Measurements from ENCODE around the gene IL27RA.
"Not testable (repeated sequence)": the region's sequence is repeated elsewhere in the genome, so short reads cannot be mapped to it uniquely, and the experiment has no call there.

The IL27RA gene

DNA sequence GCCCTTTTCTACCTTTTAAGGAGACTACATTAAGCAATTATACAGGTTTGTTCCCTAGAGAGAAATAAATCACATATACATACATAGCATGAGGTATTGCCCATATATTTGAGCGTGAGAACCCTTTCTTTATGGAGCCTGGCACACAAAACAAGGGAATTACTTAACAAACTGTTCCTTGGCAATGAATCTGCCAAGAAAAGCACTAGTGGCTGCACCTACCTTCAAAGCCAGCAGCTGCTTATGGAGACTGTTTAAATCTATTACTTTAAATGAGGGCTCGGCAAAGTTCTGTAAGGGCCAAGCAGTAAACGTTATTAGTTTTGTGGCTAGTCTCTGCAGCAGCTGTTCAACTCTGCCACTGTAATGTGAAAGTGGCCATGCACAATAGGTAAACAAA, 32.5 kb upstream of the IL27RA start:
- DNase-seq (ENCODE audit: low read depth), result no peak

DNA sequence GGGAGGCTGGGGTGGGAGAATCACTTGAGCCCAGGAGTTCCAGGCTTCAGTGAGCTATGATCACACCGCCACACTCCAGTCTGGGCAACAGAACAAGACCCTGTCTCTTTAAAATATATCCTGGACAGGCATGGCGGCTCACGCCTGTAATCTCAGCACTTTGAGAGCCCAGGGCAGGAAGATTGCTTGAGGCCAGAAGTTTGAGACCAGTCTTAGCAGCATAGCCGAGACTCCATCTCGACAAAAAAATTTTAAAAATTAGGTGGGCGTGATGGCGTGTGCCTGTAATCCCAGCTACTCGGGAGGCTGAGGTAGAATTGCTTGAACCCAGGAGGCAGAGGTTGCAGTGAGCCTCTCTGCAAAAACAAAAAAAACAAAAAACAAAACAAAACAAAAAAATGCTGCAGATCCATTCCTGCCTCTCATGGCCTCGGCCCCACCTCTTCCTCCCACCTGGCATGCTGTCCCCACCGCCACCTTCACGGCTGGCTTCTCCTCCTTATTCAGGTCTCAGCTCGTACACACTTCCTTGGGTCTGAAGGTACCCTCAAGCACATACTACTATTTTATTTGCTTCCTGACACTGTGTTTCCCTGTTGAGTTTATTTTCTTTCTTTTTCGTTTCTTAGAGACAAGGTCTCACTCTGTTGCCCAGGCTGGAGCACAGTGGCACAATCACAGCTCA, 30.7 kb upstream of the IL27RA start:
- no peak for DNase-seq (ENCODE audit: low read depth)

DNA sequence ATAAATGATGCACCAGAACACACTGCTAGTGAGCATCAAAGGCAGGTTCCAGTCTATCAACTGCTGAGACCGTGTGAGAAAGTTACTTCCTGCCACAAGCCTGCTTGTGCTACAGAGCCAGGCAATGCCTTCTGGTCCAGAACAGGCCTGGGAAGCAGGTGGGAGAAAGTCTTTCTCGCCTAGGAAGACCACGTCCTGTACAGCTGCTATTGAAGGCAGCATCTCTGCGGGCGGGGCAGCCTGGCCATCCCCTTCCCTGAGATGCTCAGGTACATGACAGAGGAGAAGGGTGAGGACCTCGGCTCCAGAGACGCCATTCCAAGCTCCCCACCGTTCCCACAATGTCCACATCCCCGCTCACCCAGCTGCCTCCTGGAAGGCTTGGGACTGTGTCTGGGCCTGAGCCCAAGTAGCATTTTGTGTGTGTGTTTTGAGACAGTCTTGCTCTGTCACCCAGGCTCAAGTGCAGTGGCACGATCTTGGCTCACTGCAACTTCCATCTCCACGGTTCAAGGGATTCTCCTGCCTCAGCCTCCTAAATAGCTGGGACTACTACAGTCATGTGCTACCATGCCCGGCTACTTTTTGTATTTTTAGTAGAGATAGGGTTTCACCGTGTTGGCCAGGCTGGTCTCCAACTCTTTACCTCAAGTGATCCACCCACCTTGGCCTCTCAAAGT, 28.9 kb upstream of the IL27RA start:
- DNase-seq (ENCODE audit: low read depth), result no peak

DNA sequence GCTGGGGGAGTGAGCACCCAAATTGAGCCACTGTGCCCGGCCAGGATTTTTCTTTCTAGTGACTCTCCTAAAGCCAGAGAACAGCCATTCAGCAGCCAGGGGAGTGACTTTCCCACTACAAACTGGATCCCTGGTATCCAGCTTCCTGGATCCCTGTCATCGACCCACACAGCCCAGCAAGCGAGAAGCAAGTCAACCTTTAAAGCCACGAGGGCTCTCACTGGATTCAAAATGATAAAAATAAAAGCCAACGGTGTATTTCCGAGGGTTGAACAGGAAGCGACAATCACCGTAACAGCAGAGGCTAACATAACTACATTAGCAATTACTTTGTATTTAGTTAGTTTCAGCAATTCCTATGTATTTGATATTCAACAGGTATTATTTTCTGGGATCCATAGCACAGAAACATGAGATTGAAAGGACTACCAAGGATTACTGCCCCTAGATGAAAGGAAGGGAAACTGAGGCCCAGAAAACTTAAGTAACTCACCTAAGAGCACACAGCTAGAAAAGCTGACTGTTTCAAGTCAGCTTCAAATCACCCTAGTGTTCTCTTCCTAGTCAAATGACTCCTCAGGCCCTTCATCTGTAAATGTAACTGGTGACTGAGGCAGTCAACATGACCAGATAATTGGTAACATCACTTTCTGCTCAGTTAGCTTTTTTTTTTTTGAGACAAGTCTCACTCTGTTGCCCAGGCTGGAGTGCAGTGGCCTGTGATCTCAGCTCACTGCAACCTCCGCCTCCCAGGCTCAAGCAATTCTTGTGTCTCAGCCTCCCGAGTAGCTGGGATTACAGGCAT, 28.1 kb upstream of the IL27RA start:
- DNase-seq (ENCODE audit: low read depth), result no peak

DNA sequence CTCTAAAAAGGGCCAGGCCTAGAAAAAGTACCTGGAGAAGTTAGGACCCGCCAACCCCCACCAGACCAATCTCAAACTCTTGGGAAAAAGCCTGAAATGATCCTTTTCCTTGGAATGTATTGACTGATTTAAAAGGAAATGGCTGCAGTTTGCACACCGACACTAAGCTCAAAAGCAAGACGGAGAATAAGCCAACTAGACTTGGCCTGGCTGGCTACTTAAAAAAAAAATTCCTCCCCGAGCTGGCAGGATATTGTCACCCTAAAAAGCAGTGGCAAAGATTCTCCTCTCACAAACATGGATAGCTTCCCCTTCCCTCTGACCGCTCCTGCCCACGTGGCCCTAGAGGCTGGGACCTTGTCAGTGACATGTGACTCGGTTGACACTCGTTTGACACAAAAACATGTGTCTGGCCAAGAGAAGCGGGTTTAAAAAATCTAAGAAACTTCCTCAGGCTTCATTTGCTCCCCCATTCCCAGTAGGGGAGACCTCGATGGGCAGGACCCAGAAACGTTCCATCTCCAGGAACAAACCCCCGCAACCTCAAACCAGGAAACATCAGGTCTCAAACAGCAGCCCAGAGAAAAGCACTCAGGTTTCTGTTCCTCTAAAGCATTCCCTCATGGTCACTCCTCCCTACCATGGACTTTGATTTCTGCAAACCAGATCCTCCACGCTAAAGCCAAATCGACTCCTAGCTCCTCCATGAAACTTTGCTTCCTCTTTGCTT, 26.8 kb upstream of the IL27RA start:
- no peak for DNase-seq (ENCODE audit: low read depth)

DNA sequence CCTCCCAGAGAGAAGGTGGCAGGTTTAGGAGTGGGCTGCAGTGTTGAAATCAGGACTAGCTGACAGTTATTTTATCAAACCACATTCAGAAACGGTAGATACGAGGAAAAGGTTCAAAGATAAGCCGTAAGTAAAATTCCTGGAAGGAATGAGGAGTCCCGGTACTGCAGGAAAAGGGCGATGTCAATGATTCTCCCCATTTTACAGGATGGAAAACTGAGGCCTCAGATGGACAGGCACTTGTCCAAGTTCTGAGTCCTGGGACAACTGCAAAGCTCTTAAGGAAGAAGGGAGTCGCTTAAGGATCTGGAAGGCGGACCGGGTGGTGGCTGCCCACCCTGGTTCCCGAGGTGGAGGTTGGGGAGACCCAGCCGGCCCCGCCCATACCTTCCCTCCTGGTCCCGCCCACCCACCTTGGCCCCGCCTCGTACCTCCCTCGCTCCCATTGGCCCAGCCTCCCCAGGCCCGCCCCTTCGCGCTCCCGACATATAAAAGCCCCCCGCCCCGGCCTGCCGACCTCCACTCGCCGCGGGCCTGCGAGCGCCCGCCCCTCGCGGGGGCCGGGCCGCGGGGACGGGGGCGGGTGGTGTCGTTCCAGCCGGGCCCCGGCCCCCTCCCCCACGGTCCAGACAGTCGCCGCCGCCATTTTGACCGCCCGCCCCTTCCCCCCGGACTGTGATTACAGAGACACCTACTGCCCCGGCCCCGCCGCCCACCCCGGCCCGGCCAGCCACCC, 26.0 kb upstream of the IL27RA start:
- DNase-seq (ENCODE audit: low read depth), result peak; percentile 51

DNA sequence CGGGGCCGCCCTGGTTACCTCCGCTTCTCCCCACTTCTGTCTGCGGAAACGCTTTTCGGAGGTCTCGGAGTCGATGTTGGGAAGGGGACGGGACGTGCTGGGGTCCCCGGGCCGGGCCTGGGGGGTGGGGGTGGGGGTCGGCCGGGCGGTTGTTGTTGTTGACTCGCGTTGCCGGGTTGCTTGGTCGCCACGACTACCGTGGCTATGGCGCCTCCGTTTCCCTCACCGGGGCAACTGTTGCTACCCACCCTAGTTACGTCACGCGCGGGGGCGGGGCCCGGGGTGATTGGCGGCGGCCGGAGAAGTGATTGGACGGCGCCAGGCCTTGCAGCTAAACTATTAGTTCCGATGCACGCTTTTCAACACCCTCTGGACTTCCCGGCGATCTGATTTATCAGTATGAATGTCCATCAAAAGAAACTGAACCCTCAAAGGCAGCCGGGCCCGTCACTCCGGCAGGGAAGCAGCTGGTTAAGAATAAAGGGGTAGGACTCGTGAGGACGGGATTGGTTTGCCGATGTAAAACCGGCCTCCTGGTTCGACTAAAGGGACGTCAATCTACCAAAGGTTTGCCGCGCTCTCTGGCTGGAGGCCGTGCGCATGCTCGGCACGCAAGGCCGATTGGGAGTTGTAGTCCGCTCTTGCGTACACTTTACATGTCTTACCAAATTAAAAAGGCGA, 25.3 kb upstream of the IL27RA start, which contains the start of gene RFX1:
Gene RFX1 (minus strand): TSS at position 236 of the 681 bp plus-strand sequence. CDS start 12,477 bp downstream, outside the sequence.
- peak; percentile 100 for DNase-seq (ENCODE audit: low read depth)

DNA sequence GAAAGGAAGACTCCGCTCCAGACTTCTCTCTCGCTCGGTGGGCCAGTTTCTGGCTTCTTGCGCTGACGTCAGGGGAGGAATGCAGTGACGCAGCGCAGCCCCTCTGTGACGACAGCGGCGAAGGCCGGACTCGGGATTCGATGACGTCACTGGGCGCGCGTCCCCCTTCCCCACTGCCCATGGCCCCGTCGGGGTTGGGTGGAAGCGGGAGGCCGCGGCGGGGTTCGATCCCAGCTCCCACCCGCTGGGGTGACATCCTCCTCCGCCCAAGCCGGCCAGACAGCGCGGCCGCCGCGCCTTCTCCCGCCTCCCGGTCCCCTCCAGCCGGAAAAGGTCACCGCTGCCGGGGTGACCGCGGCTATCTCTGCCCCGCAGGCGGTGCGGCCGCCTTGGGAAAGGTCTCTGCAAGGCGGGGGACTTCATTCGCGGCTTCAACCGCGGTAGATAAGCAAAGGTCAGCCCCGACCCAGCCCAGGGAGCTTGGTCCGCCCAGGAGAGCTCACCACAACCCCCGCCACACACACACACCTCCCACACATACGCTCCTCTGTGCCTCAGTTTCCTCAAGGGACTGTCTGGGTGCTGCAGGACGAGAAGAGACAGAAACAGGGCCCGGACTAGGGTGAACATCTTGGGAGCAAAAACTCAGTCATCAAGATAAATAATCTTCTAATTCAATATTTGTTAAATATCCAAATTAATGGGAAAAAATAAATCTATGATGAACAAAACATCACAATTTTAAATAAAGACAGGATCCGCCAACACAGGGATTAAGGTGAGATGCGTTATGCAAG, 24.6 kb upstream of the IL27RA start:
- DNase-seq (ENCODE audit: low read depth), result no peak

DNA sequence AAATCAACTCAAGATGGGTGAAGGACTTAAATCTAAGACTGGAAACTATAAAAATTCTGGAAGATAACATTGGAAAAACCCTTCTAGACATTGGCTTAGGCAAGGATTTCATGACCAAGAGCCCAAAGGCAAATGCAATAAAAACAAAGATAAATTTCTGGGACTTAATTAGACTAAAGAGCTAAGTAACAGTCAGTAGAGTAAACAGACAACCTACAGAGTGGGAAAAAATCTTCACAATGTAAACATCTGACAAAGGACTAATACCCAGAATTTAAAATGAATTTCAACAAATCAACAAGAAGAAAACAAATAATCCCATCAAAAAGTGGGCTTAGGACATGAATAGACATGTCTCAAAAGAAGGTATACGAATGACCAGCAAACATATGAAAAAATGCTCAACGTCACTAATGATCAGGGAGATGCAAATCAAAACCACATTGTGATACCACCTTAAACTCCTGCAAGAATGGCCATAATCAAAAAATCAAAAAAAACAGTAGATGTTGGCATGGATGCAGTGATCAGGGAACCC, 19.1 kb upstream of the IL27RA start:
- DNase-seq (ENCODE audit: low read depth), result no peak

DNA sequence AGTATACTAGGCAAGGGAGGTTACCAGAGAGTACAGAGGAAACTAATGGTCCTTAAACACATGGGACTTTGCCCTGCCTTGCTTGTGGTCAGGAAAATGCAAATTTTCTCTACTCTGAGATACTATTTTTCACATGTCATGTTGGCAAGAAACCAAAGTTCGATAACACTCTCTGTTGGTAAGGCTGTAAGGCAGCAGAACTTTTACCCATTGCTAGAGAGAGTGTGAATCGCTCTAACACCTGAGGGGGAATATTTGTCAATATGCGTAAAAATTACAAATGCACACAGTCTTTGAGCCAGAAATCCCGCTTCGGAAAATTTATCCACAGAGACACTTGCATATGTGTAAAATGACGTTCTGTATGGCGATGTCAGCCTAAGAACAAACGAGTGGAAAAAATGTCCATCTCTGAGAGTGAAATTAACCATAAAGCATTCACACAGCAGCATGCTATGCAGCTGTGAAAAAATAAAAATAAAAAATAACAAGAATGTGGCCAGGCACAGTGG, 16.0 kb upstream of the IL27RA start:
- DNase-seq (ENCODE audit: low read depth), result no peak

DNA sequence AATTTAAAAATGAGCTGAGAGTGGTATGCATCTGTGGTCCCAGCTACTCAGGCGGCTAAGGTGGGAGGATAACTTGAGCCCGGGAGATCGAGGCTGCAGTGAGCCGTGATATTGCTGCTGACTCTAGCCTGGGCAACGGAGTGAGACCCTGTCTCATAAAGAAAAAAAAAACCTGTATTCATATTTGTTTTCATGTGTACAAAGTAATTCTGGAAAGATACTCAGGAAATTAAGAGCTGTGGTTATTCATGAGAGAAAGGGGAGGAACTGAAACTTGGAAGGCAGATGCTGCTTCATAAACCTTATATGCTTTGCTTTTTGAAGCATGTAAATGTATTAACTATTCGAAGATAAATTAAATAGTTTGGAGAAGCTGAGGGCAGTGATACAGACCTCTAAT, 12.5 kb upstream of the IL27RA start:
- DNase-seq (ENCODE audit: low read depth), result no peak

DNA sequence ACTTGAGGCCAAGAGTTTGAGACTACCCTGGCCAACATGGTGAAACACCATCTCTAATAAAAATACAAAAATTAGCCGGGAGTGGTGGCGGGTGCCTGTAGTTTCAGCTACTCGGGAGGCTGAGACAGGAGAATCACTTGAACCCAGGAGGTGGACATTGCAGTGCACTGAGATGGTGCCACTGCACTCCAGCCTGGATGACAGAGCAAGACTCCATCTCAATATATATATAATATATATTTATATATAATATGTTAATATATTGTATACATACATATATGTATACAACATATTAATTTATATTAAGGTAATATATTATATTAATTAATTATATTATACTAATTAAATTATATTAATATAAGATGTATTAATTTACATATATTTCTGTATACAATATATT, 11.8 kb upstream of the IL27RA start:
- not testable (repeated sequence) for DNase-seq (ENCODE audit: low read depth)

DNA sequence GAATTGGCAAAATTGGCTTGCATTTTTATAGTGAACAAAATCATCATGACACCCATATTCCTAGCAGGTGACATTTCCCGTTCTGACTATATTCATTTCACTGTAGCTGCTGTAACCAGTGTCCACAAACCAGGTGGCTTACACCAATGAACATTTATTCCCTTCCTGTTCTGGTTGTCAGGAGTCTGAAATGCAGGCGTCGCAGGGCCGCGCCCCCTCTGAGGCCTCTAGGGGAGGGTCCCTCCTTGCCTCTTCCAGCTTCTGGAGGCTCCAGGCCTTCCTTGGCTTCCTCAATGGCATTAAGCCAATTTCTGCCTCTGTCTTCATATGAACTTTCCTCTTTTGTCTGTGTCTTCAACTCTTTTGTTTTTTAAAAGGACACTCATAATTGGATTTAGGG, 10.1 kb upstream of the IL27RA start:
- no peak for DNase-seq (ENCODE audit: low read depth)

DNA sequence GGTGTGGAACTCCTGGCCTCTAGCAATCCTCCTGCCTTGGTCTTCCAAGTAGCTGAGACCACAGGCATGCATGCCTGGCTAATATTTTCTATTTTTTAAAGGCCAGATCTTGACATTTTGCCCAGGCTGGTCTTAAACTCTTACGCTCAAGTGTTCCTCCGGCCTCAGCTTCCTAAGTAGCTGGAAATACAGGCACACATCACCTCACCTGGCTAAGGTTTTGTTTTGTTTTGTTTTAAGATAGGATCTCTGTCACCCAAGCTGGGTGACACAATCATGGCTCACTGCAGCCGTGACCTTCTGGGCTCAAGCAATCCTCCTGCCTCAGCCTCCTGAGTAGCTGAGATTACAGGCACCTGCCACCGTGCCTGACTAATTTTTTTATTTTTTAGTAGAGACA, 9.1 kb upstream of the IL27RA start:
- DNase-seq (ENCODE audit: low read depth), result no peak

DNA sequence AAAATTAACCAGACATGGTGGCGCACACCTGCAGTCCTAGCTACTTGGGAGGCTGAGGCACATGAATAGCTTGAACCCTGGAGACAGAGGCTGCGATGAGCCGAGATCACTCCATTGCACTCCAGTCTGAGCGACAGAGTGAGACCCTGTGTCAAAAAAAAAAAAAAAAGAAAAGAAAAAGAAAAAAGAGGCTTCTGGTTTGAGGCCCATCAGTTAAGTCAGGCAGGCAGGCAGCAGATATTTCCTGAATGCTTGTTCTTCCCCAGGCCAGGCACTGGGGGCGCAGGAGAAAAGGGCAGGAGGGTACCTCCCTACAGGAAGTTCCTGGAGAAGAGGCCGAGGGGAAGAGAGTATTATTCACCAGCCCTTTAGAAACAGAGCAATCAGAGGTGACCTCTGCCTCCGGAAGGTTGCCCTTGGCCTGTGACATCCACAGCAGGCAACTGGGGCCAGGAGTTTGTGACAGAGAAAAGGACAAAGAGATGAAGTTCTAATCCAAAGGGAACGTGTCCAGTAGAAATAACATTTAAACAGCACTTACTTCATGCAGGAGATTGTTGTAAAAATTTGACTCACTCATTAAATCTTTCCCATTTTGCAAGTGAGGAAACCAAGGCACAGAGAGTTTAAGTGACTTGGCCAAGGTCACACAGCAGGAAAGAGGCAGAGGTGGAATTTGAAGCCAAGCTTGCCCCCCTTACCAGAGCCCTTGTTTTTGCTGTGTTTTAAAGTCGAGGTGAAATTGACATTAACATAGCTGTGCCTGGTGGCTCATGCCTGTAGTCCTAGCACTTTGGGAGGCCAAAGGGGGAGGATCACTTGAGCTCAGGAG, 7.9 kb upstream of the IL27RA start:
- no peak for DNase-seq (ENCODE audit: low read depth)

DNA sequence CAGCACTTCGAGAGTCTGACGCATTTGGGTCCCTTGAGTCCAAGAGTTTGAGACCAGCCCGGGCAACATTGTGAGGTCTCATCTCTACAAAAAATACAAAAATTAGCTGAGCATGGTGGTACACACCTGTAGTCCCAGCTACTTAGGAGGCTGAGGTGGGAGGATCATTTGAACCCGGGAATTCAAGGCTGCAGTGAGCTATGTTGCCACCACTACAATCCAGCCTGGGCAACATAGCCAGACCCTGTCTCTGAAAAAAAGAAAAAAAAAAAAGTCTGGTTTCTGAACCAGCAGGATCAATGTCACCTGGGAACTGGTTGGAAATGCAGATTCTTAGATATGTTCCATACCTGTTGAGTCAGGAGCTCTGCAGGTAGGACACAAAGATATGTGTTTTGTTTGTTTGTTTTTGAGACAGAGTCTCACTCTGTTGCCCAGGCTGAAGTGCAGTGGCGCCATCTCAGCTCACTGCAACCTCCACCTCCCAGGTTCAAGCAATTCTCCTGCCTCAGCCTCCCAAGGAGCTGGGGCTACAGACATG, 4.8 kb upstream of the IL27RA start:
- not testable (repeated sequence) for DNase-seq (ENCODE audit: low read depth)

DNA sequence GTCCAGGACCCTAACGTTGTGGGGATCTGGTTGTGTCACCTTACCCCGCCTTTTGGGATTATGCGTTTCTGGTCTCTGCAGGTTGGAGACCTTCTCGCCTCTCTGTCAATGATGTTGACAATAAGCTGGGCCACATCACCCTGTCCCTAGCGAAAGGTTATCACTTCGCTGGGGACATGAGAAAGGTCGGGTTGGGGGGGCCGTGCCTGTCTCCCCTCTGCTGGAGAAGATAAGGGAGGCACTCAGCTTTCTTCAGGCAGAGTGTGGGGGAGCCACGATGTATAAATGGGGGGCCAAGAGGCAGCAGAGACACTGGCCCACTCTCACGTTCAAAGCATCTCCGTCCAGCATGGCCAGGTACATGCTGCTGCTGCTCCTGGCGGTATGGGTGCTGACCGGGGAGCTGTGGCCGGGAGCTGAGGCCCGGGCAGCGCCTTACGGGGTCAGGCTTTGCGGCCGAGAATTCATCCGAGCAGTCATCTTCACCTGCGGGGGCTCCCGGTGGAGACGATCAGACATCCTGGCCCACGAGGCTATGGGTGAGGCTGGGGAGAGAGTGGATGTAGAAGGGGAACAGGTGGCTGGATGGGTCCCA, 3.6 kb upstream of the IL27RA start, which contains the start of gene RLN3:
Gene RLN3 (plus strand): TSS at position 293 of the 595 bp plus-strand sequence. CDS start 57 bp downstream, at position 350.
- DNase-seq (ENCODE audit: low read depth), result no peak

DNA sequence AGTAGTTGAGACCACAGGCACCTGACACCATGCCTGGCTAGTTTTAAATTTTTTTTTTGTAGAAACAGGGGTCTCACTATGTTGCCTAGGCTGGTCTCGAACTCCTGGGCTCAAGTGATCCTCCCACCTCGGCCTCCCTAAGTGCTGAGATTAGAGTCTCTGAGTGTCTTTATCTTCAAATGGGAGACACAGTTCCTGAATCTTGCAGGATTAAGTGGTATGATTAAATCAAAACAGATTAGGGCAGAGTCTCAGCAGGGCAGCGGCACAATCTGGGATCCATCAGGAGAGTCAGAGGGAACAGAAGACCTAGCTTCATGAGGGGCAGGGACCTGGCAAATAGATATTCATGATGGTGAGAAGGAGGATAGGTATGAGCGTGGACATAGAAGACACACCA, 2.7 kb upstream of the IL27RA start:
- DNase-seq (ENCODE audit: low read depth), result no peak

Measured in HS-5 (cell line).